ENCODE data around the gene CPOX. TPM values are rescaled to one million over a fixed set of nuclear protein-coding genes. Genes with fewer than 3 reads are reported as not detected.

CPOX gene
- total and polyA plus RNA-seq, 8 donors = 4.1 to 43.7 (median 14.9) TPM

DNA sequence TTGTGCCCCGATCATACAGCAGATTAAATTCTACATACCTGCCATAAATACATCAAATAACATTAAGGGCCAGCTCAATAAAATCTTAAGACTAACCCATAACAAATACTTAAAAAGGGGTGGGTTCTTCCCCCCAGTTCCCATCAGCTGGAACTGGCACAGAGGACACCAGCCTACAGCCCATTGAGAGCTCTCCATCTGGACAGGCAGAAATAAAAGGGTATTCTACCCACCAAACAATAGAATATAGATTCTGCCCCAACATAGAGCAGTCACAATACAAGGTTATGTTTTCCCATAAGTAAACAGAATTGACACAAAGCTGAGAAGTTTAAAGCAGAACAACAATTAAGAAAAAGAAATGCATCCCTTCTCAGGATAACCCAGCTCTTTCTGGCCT is 11.9 kb downstream of the CPOX start:
- DNase-seq = no peak
- intact Hi-C loops (cut with DNase I; ENCODE audit: low total_unique reads) = no loop called here
- Histone ChIP-seq H3K4me3 (no peak overlapping the region), H3K27me3 (no peaks in the 10 kb centered on the region), H3K27ac (no peak overlapping the region), H3K4me1 (no peaks in the 10 kb centered on the region), H3K9me3 (no peaks in the 10 kb centered on the region), H3K36me3 (peaks cover 13 to 91% (median 86%) of the 10 kb centered on the region in 4 donors)
- no peak for TF ChIP-seq POLR2A (IDR thresholded peaks at IDR 0.05)
- 89 to 100% (median 96%) methylated on average over 1 of the region's 1 CpG for WGBS, 5 donors

DNA sequence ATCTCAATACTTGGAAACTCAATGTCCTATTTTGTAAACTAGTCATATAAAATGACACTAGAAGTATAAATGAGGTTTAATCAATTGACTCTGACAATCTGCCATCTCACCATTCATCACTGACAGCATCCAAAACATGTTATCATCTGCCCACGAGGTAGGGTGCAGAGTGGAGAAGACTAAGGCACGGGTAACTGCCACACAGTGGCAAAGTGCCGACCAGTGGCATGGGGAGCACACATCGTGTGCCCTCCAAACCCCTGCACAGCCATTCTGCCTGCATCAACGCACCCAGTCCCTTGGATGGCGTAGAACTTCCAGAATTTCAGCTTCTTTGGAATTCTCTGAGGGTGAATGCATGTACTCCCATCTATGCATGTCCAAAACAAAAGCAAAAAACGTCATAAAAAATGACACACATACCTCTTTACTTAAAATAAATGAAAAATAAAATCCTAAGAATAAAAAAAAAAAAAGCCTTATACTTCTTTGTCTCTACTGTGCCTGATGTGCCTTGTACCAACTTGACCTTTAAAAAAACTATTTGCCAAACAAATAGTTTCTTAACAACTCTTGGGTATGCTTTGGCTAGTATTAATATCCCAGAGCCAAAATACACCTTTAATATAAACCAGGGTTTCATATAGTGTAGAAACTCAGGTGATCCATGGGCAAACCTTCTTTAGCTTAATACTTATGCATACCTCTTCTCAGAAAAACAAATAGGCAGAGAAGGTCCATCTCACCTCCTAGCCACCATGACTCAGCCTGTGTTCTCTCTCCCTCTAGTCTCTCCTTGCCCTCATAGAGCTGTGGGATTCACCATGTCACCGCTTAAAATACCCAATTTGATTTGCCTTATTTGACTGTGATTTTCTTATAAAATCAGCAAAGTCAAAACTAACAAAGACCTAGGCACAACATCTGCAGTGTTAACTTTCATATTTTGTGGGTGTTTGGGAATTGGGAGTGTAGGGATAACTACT is 12.7 kb downstream of the CPOX start:
- Histone ChIP-seq H3K27me3 (no peaks in the 10 kb centered on the region), H3K27ac (no peak overlapping the region), H3K4me3 (no peak overlapping the region), H3K4me1 (no peaks in the 10 kb centered on the region), H3K36me3 (peaks cover 10 to 88% (median 81%) of the 10 kb centered on the region in 4 donors), H3K9me3 (no peaks in the 10 kb centered on the region)
- WGBS, 5 donors = 86 to 89% (median 88%) methylated on average over 8 of the region's 8 CpGs
- intact Hi-C loops (cut with DNase I; ENCODE audit: low total_unique reads) = no loop called here
- no peak for TF ChIP-seq POLR2AphosphoS5 (IDR thresholded peaks at IDR 0.05)
- no peak for TF ChIP-seq CTCF (IDR thresholded peaks at IDR 0.05)
- TF ChIP-seq POLR2A (IDR thresholded peaks at IDR 0.05) = no peak
- no peak for TF ChIP-seq EP300 (IDR thresholded peaks at IDR 0.05)
- no peak for DNase-seq

- Histone ChIP-seq H3K4me3 (no peak overlapping the region), H3K36me3 (peaks cover 10 to 60% (median 53%) of the 10 kb centered on the region in 4 donors), H3K27ac (no peak overlapping the region), H3K9me3 (no peaks in the 10 kb centered on the region), H3K4me1 (no peaks in the 10 kb centered on the region), H3K27me3 (no peaks in the 10 kb centered on the region)
- intact Hi-C loops (cut with DNase I; ENCODE audit: low total_unique reads) = no loop called here
- no peak for DNase-seq
- no peak for TF ChIP-seq CTCF (IDR thresholded peaks at IDR 0.05)
- no peak for TF ChIP-seq POLR2AphosphoS5 (IDR thresholded peaks at IDR 0.05)
- TF ChIP-seq EP300 (IDR thresholded peaks at IDR 0.05) = no peak
- TF ChIP-seq POLR2A (IDR thresholded peaks at IDR 0.05) = no peak
- 79 to 91% (median 84%) methylated on average over 4 of the region's 4 CpGs for WGBS, 5 donors
Observed at GRCh38 chr3:98577178-98577895, 16.1 kb downstream of the CPOX start.

GRCh38 chr3:98574132-98574531 is 19.3 kb downstream of the CPOX start:
- DNase-seq = no peak
- no peaks in the 10 kb centered on the region for H3K4me1 ChIP-seq
- H3K27me3 ChIP-seq = no peaks in the 10 kb centered on the region
- H3K4me3 ChIP-seq = no peak overlapping the region
- no peak overlapping the region for H3K27ac ChIP-seq
- 46 to 58% (median 52%) methylated on average over 6 of the region's 6 CpGs for WGBS, 5 donors
- intact Hi-C loops (cut with DNase I; ENCODE audit: low total_unique reads) = no loop called here
- H3K36me3 ChIP-seq = peaks cover 6 to 31% (median 26%) of the 10 kb centered on the region in 4 donors
- TF ChIP-seq POLR2A (IDR thresholded peaks at IDR 0.05) (no peak), POLR2AphosphoS5 (IDR thresholded peaks at IDR 0.05) (no peak), EP300 (IDR thresholded peaks at IDR 0.05) (no peak), CTCF (IDR thresholded peaks at IDR 0.05) (no peak)
- H3K9me3 ChIP-seq = no peaks in the 10 kb centered on the region
